ENCODE data around the gene TAS1R3.

Gene TAS1R3

GRCh38 chr1:1310109-1310385 lies 21.0 kb upstream of the TAS1R3 start:
- Histone ChIP-seq H3K4me3 (ENCODE audit: low read depth, low read length) (no peak overlapping the region), H3K9ac (no peak overlapping the region), H3K9me3 (ENCODE audit: control insufficient read depth, low read length) (no peaks in the 10 kb centered on the region), H3K27me3 (ENCODE audit: control insufficient read depth, insufficient read depth, low read length) (no peaks in the 10 kb centered on the region), H3K4me2 (ENCODE audit: low read length) (no peak overlapping the region), H2AFZ (no peak overlapping the region), H3K79me2 (no peaks in the 10 kb centered on the region), H3K4me1 (peaks cover 3% of the 10 kb centered on the region), H3K27ac (no peak overlapping the region), H3K36me3 (ENCODE audit: control insufficient read depth, insufficient read depth, low read length) (no peaks in the 10 kb centered on the region)
- TF ChIP-seq CTCF (IDR thresholded peaks at IDR 0.05): no peak

GRCh38 chr1:1310476-1311053 lies 20.5 kb upstream of the TAS1R3 start:
- no peaks in the 10 kb centered on the region for H3K9me3 ChIP-seq (ENCODE audit: control insufficient read depth, low read length)
- H3K4me2 ChIP-seq (ENCODE audit: low read length): no peak overlapping the region
- no peak overlapping the region for H3K4me3 ChIP-seq (ENCODE audit: low read depth, low read length)
- no peak overlapping the region for H2AFZ ChIP-seq
- H3K79me2 ChIP-seq: no peaks in the 10 kb centered on the region
- no peaks in the 10 kb centered on the region for H3K27me3 ChIP-seq (ENCODE audit: control insufficient read depth, insufficient read depth, low read length)
- no peak overlapping the region for H3K9ac ChIP-seq
- H3K4me1 ChIP-seq: no peaks in the 10 kb centered on the region
- no peaks in the 10 kb centered on the region for H3K36me3 ChIP-seq (ENCODE audit: control insufficient read depth, insufficient read depth, low read length)
- TF ChIP-seq CTCF (IDR thresholded peaks at IDR 0.05): no peak
- H3K27ac ChIP-seq: no peak overlapping the region

GRCh38 chr1:1311107-1312104 lies 19.7 kb upstream of the TAS1R3 start:
- Histone ChIP-seq H3K36me3 (ENCODE audit: control insufficient read depth, insufficient read depth, low read length) (no peaks in the 10 kb centered on the region), H3K9me3 (ENCODE audit: control insufficient read depth, low read length) (no peaks in the 10 kb centered on the region), H3K79me2 (no peaks in the 10 kb centered on the region), H3K4me3 (ENCODE audit: low read depth, low read length) (no peak overlapping the region), H2AFZ (no peak overlapping the region), H3K4me1 (no peaks in the 10 kb centered on the region), H3K4me2 (ENCODE audit: low read length) (no peak overlapping the region), H3K27ac (no peak overlapping the region), H3K27me3 (ENCODE audit: control insufficient read depth, insufficient read depth, low read length) (no peaks in the 10 kb centered on the region), H3K9ac (no peak overlapping the region)
- no peak for TF ChIP-seq CTCF (IDR thresholded peaks at IDR 0.05)

GRCh38 chr1:1312450-1313314 lies 18.4 kb upstream of the TAS1R3 start:
- Histone ChIP-seq H3K4me1 (no peaks in the 10 kb centered on the region), H3K9ac (no peak overlapping the region), H3K79me2 (no peaks in the 10 kb centered on the region), H3K4me2 (ENCODE audit: low read length) (no peak overlapping the region), H3K27me3 (ENCODE audit: control insufficient read depth, insufficient read depth, low read length) (no peaks in the 10 kb centered on the region), H3K27ac (no peak overlapping the region), H3K4me3 (ENCODE audit: low read depth, low read length) (no peak overlapping the region), H3K36me3 (ENCODE audit: control insufficient read depth, insufficient read depth, low read length) (no peaks in the 10 kb centered on the region), H3K9me3 (ENCODE audit: control insufficient read depth, low read length) (no peaks in the 10 kb centered on the region), H2AFZ (no peak overlapping the region)
- TF ChIP-seq CTCF (IDR thresholded peaks at IDR 0.05): no peak

All from parathyroid adenoma (tissue), 2 donors.